C4-2B (cell line): ENCODE results near the gene KCNA10.

ENCODE experiments used
- ZFX ChIP-seq: fragments of 450-650 bp; IDR thresholded peaks from 2 replicates; pipeline ENCODE4 v1.6.1; 2017
- TF ChIP-seq, protein P1 (sequence below): fragments of 450-650 bp; conservative IDR thresholded peaks from 2 replicates; pipeline ENCODE4 v1.5.1; 2017; ENCODE audit warnings: mild to moderate bottlenecking

DNA sequence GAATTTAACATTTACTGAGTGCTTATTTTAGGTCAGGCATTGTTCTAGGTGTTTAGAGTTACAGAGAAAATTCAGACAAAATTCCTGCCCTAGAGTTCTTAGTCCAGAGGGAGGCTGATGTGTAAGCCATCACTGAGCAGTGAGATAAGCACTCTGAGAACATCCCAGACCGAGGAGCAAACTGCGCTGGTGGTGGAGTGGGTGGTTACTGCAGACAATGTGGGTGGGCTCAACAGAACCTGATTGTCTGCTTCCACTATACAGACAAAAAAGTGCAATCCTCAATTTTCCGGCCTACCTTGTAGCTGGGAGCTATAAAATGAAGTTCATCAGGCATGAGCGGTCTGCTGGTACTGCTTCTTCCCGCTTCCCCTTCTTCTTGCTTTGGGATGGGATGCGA is 44.5 kb downstream of the KCNA10 start:
- TF ChIP-seq, protein P1, sequence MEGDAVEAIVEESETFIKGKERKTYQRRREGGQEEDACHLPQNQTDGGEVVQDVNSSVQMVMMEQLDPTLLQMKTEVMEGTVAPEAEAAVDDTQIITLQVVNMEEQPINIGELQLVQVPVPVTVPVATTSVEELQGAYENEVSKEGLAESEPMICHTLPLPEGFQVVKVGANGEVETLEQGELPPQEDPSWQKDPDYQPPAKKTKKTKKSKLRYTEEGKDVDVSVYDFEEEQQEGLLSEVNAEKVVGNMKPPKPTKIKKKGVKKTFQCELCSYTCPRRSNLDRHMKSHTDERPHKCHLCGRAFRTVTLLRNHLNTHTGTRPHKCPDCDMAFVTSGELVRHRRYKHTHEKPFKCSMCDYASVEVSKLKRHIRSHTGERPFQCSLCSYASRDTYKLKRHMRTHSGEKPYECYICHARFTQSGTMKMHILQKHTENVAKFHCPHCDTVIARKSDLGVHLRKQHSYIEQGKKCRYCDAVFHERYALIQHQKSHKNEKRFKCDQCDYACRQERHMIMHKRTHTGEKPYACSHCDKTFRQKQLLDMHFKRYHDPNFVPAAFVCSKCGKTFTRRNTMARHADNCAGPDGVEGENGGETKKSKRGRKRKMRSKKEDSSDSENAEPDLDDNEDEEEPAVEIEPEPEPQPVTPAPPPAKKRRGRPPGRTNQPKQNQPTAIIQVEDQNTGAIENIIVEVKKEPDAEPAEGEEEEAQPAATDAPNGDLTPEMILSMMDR, result no peak
- no peak for TF ChIP-seq ZFX
